ENCODE data around the gene PTGS1. TPM values are rescaled to one million over a fixed set of nuclear protein-coding genes. Genes with fewer than 3 reads are reported as not detected.
"Not testable (repeated sequence)": the region's sequence is repeated elsewhere in the genome, so short reads cannot be mapped to it uniquely, and the experiment has no call there.

Gene PTGS1
- total RNA-seq, 1 donor from 2014 or later: 12.5 TPM

- DNase-seq (ENCODE audit: low spot score): no peak
Measured at GRCh38 chr9:122347348-122348287, 23.2 kb upstream of the PTGS1 start.

- DNase-seq (ENCODE audit: low spot score): no peak
Measured at GRCh38 chr9:122348288-122348777, 22.5 kb upstream of the PTGS1 start.

DNA sequence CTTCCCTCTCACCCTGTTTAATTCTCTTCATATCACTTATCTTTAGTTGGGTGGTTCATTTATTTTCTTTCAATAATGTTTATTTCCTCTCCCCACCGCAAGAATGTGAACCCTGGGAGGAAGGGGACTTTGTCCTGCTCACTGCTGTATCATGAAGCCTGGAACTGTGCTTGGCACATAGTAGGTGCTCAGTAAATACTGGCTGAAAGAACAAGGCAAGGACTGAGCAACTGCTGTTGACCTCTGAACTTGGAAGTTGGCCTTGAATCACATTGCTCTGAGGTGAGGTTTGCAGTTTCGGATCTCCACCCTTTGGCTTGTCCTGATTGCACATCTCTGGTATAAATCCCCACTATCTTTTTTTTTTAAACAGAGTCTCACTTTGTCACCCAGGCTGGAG, 22.0 kb upstream of the PTGS1 start:
- DNase-seq (ENCODE audit: low spot score): no peak

DNA sequence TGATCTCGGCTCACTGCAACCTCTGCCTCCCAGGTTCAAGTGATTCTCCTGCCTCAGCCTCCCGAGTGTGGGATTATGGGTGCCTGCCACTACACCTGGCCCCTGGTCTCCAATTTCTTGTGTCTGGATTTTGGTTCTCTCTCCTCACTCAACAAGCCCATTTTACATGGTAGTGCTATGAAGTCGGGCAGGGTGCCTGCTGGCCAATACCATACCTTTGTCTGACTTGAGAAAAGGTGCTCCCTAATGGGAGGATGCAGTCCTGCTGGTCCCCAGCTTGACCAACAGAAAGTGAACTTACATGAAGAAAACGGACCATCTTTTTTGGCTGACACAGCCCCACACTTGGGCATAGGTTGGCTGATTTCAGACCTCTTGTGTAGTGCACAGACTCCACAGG, 21.6 kb upstream of the PTGS1 start:
- no peak for DNase-seq (ENCODE audit: low spot score)

- peak; percentile 86 for DNase-seq (ENCODE audit: low spot score)
Measured at GRCh38 chr9:122350577-122351355, 20.1 kb upstream of the PTGS1 start.

DNA sequence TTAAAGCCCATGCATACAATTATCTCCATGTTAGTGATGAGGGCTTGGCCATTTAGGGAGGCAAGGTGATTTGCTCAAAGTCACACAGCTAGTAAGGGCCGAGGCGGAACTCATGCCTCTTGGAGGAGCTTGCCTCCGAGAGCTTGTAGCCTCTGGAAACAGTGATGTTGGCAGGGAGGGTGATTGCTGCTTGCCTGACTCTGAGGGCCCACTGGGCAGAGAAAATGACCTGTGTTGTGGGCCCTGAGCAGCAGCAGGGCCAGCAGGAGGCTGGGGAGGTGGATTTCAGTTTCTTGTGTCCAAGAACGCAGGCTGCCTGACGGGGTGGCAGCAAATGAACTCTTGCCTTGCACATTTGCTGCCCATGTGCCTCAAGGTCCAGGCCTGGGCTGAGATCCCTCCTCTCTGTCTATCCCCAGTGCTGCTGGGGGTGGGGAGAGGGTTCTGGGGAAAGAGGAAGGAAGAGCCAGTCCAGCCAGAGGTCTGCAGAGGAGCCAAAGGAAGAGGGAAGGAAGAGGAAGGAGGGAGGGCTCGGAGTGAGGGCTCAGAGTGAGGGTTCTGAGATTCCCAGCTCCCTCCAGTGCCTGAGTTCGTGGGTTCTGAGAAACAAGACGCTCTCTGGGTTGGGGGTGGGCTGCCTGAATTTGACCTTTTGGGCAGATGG, 16.2 kb upstream of the PTGS1 start:
- DNase-seq (ENCODE audit: low spot score): no peak

DNA sequence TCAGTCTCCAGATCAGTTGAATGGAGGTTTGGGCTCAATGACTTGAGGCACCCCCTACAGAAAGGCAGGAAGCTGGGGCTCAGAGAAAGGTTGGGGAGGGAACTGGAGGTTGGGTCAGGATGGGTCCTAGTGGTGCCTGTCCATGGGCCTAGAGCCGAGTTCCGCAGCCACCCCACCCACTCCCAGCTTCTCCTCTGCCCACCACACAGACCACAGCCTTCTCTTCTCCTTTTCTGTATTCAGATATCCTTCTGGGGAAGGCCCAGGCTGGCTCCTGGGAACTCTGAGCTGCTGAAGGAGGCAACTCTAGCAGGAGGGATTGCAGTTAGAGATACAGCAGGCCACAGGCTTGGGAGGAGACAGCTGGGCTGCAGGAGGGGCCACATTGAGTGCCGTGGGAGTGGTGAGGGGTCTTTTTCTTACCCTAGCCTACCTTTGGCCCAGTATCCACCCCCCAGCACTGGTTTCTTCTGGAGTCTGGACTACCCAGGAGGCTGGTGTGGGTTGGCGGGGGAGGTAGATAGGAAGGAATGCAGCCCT, 15.4 kb upstream of the PTGS1 start:
- DNase-seq (ENCODE audit: low spot score): no peak

DNA sequence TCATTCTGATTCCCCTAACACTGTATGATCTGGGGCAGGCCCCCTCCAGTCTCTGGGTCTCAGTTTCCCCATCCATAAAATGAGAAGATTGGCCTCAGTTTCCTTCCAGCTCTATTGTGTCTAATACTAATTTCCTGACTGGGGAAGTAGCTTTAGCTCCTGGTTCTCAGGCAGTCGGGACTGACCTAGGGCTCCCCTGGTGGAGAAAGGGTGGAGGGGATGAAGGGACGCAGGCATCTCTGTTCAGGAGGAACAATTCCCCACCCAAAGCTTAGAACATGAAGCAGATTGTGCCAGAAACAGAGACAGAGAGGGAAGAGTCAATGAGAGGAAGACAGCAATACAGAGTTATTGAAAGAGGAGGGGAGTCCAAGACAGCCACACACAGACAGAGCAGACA, 14.2 kb upstream of the PTGS1 start:
- DNase-seq (ENCODE audit: low spot score): no peak

- no peak for DNase-seq (ENCODE audit: low spot score)
Measured at GRCh38 chr9:122360891-122361290, 9.9 kb upstream of the PTGS1 start.

- DNase-seq (ENCODE audit: low spot score): not testable (repeated sequence)
Measured at GRCh38 chr9:122363131-122363530, 7.7 kb upstream of the PTGS1 start.

DNA sequence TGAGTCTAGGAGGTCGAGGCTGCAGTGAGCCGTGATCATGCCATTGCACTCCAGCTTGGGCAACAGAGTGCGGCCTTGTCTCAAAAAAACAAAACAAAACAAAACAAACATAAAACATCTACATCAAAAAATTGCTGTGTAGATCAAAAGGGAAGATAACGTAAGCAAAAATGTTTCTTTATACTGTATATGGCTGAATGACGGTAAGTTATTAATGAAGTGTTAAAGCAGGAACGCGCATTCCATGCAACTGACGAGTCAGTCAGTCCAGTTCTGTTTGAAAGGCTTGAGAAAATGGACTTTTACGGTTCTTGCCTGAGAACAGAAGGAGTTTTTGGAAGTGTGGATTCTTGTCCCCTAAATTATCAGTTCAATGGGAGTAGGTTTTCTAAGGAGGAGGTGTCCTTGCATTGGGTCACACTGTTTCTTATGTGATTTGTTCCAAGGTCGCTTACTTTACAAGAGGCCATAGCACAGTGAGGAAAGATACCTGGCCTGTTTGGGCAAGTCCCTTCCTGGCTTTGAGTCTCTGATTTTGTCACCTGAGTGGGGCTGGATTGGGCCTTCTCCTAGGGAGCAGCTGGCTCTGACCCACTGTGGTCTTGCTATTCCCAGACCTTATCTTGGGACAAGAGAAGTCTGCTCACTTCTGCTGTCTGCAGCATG, 6.6 kb upstream of the PTGS1 start:
- no peak for DNase-seq (ENCODE audit: low spot score)

DNA sequence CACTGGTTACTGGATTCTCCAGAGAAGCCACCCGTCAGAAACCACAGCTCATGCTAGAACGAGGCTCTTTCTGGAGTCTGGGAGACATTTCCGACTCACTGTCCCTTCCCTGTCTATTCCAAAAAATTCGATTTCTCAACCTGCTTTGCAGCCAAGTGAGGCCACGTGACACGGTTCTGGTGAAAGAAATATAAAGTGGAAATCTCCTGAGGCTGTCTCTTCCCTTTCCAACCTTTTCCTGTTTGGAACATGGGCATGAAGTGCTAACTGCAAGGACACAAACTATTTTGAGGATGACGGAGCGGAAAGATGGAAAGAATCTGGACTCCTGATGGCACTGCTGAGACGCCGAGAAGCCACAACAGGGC, 6.1 kb upstream of the PTGS1 start:
- DNase-seq (ENCODE audit: low spot score): no peak

GRCh38 chr9:122366074-122366660, 4.7 kb upstream of the PTGS1 start:
- no peak for DNase-seq (ENCODE audit: low spot score)

- no peak for DNase-seq (ENCODE audit: low spot score)
Measured at GRCh38 chr9:122367065-122367464, 3.8 kb upstream of the PTGS1 start.

GRCh38 chr9:122367774-122368460, 2.9 kb upstream of the PTGS1 start:
- no peak for DNase-seq (ENCODE audit: low spot score)

GRCh38 chr9:122368642-122369041, 2.2 kb upstream of the PTGS1 start:
- no peak for DNase-seq (ENCODE audit: low spot score)

GRCh38 chr9:122370303-122370702, 521 bp upstream of the PTGS1 start:
- DNase-seq (ENCODE audit: low spot score): no peak

GRCh38 chr9:122371846-122372245, 1.0 kb downstream of the PTGS1 start:
- DNase-seq (ENCODE audit: low spot score): no peak

- DNase-seq (ENCODE audit: low spot score): no peak
Measured at GRCh38 chr9:122372856-122373845, 2.3 kb downstream of the PTGS1 start.

Measured in ureter (tissue), 1 donor.